Neural progenitor cell (in vitro differentiated cells): ENCODE measurements around the gene TMCC1. TPM values are rescaled to one million over a fixed set of nuclear protein-coding genes. Genes with fewer than 3 reads are reported as not detected.
A peak's percentile ranks its signal among the peaks of the same experiment; 100 is the strongest.

ENCODE experiments used
- DNase-seq: peaks from one replicate; pipeline ENCODE4 v3.0.0-alpha.2; 2016; ENCODE audit warnings: low spot score
- H2AFZ ChIP-seq: fragments of 200-600 bp; sonication (generic); replicated peaks from 2 replicates; pipeline ENCODE4 v1.6.1; 2016; ENCODE audit warnings: antibody characterized with exemption
- H3F3A ChIP-seq: fragments of 200-600 bp; sonication (generic); 2 replicates; pipeline ENCODE4 v1.6.1; 2016; ENCODE audit warnings: antibody characterized with exemption, low read depth
- H3K27ac ChIP-seq: fragments of 200-600 bp; sonication (generic); 2 replicates; pipeline ENCODE4 v1.5.1; 2016; ENCODE audit warnings: mild to moderate bottlenecking
- H3K27me3 ChIP-seq: fragments of 200-600 bp; sonication (generic); 2 replicates; pipeline ENCODE4 v1.6.1; 2016; ENCODE audit warnings: mild to moderate bottlenecking, moderate library complexity
- H3K36me3 ChIP-seq: fragments of 200-600 bp; sonication (generic); 2 replicates; pipeline ENCODE4 v1.5.1; 2016
- H3K4me1 ChIP-seq: fragments of 200-600 bp; sonication (generic); 2 replicates; pipeline ENCODE4 v1.6.1; 2016; ENCODE audit warnings: mixed run types
- H3K4me2 ChIP-seq: fragments of 200-600 bp; sonication (generic); 2 replicates; pipeline ENCODE4 v1.6.1; 2016
- H3K4me3 ChIP-seq: fragments of 200-600 bp; sonication (generic); 2 replicates; pipeline ENCODE4 v1.5.1; 2016
- H3K79me2 ChIP-seq: fragments of 200-600 bp; sonication (generic); 2 replicates; pipeline ENCODE4 v1.6.1; 2016; ENCODE audit warnings: low read depth
- H3K9ac ChIP-seq: fragments of 200-600 bp; sonication (generic); 2 replicates; pipeline ENCODE4 v1.6.1; 2016
- H3K9me3 ChIP-seq: fragments of 200-600 bp; sonication (generic); 2 replicates; pipeline ENCODE4 v1.5.1; 2016; ENCODE audit warnings: low read depth
- H4K20me1 ChIP-seq: fragments of 200-600 bp; sonication (generic); 2 replicates; pipeline ENCODE4 v1.6.1; 2016; ENCODE audit warnings: low read depth
- H3K27ac Mint-ChIP-seq: 3 replicates; pipeline ENCODE4 v1.8.0; 2021; ENCODE audit warnings: mixed read lengths
- H3K27me3 Mint-ChIP-seq: 2 replicates; pipeline ENCODE4 v1.8.0; 2022; ENCODE audit warnings: low read depth, mild to moderate bottlenecking, inconsistent platforms, moderate library complexity, mixed read lengths; ENCODE audit not compliant: insufficient read depth
- H3K36me3 Mint-ChIP-seq: 3 replicates; pipeline ENCODE4 v1.8.0; 2021; ENCODE audit warnings: mixed read lengths
- H3K4me1 Mint-ChIP-seq: 3 replicates; pipeline ENCODE4 v1.8.0; 2021; ENCODE audit warnings: mixed read lengths
- H3K4me3 Mint-ChIP-seq: 3 replicates; pipeline ENCODE4 v1.8.0; 2021; ENCODE audit warnings: mild to moderate bottlenecking, moderate library complexity, mixed read lengths
- H3K9me3 Mint-ChIP-seq: 3 replicates; pipeline ENCODE4 v1.8.0; 2020; ENCODE audit warnings: mixed read lengths
- EZH2 ChIP-seq: fragments of 200-600 bp; sonication (generic); IDR thresholded peaks from 2 replicates; pipeline ENCODE4 v1.6.1; 2017; ENCODE audit warnings: antibody characterized with exemption, mild to moderate bottlenecking, moderate library complexity
- EZH2phosphoT487 ChIP-seq: fragments of 200-600 bp; sonication (generic); IDR thresholded peaks from 2 replicates; pipeline ENCODE4 v1.6.1; 2017; ENCODE audit warnings: antibody characterized with exemption
- total RNA-seq: library from RNA; depleted of rRNA; stranded (reverse); fragments of >200 nt; gene quantifications from 2 replicates; pipeline ENCODE4 v1.2.3, GENCODE V29; 2015; ENCODE audit warnings: low replicate concordance
- TF ChIP-seq, protein P1 (sequence below): fragments of 200-600 bp; sonication (generic); IDR thresholded peaks from 2 replicates; pipeline ENCODE4 v1.5.1; 2017; ENCODE audit warnings: antibody characterized with exemption, mild to moderate bottlenecking

Gene TMCC1
- total RNA-seq, 1 donor from 2014 or later = 29.8 TPM

GRCh38 chr3:129602309-129602708 lies 291.2 kb downstream of the TMCC1 start:
- peaks cover 36% of the 10 kb centered on the region for H3K4me1 ChIP-seq
- DNase-seq = peak; percentile 44
- no peak overlapping the region for H3K27ac ChIP-seq
- H3K36me3 ChIP-seq = no peaks in the 10 kb centered on the region
- H3K27ac Mint-ChIP-seq = peak overlapping the region; percentile 55
- H3K9me3 Mint-ChIP-seq = peaks cover 2% of the 10 kb centered on the region
- H3K27me3 ChIP-seq = peaks cover 35% of the 10 kb centered on the region
- TF ChIP-seq EZH2 (no peak), EZH2phosphoT487 (no peak)
- TF ChIP-seq, protein P1, sequence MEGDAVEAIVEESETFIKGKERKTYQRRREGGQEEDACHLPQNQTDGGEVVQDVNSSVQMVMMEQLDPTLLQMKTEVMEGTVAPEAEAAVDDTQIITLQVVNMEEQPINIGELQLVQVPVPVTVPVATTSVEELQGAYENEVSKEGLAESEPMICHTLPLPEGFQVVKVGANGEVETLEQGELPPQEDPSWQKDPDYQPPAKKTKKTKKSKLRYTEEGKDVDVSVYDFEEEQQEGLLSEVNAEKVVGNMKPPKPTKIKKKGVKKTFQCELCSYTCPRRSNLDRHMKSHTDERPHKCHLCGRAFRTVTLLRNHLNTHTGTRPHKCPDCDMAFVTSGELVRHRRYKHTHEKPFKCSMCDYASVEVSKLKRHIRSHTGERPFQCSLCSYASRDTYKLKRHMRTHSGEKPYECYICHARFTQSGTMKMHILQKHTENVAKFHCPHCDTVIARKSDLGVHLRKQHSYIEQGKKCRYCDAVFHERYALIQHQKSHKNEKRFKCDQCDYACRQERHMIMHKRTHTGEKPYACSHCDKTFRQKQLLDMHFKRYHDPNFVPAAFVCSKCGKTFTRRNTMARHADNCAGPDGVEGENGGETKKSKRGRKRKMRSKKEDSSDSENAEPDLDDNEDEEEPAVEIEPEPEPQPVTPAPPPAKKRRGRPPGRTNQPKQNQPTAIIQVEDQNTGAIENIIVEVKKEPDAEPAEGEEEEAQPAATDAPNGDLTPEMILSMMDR = no peak
- peaks cover 69% of the 10 kb centered on the region for H3K4me1 Mint-ChIP-seq
- no peak overlapping the region for H2AFZ ChIP-seq
- H3K27me3 Mint-ChIP-seq = peaks cover 19% of the 10 kb centered on the region
- H3K4me3 ChIP-seq = no peak overlapping the region
- no peaks in the 10 kb centered on the region for H3K9me3 ChIP-seq
- no peaks in the 10 kb centered on the region for H3K79me2 ChIP-seq
- peak overlapping the region; percentile 25 for H3K4me2 ChIP-seq
- peaks cover 35% of the 10 kb centered on the region for H4K20me1 ChIP-seq
- H3K9ac ChIP-seq = no peak overlapping the region
- no peaks in the 10 kb centered on the region for H3K36me3 Mint-ChIP-seq
- peaks cover 52% of the 10 kb centered on the region for H3F3A ChIP-seq
- no peak overlapping the region for H3K4me3 Mint-ChIP-seq

DNA sequence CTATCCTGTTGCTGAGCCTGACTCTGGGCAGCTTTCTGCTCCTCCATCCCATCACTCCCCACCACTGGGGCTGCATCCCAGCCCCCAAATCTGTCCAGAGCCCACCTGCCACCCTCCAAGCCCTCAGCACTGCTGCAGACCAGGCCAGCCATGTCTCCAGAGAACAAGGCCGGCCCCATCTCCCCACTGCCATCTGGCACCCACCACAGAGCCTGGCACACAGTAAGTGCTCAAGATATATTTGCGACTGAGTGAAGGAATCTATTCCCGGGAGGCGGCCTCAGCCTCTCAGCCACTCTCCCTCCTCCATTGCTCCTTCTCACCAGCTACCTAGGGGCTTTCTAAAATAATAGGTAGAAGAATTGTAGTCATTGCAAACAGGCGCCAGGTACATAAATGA lies 291.8 kb downstream of the TMCC1 start:
- no peak overlapping the region for H3K9ac ChIP-seq
- Mint-ChIP-seq H3K27ac (no peak overlapping the region), H3K4me3 (no peak overlapping the region), H3K27me3 (peaks cover 18% of the 10 kb centered on the region), H3K9me3 (peaks cover 2% of the 10 kb centered on the region), H3K36me3 (no peaks in the 10 kb centered on the region), H3K4me1 (peaks cover 70% of the 10 kb centered on the region)
- peaks cover 35% of the 10 kb centered on the region for H4K20me1 ChIP-seq
- H3K4me3 ChIP-seq = no peak overlapping the region
- peaks cover 53% of the 10 kb centered on the region for H3F3A ChIP-seq
- no peak for DNase-seq
- TF ChIP-seq EZH2phosphoT487 (no peak), EZH2 (no peak)
- TF ChIP-seq, protein P1 = no peak
- H3K27ac ChIP-seq = no peak overlapping the region
- H3K36me3 ChIP-seq = no peaks in the 10 kb centered on the region
- H3K4me1 ChIP-seq = peaks cover 42% of the 10 kb centered on the region
- no peak overlapping the region for H3K4me2 ChIP-seq
- H3K79me2 ChIP-seq = no peaks in the 10 kb centered on the region
- peaks cover 30% of the 10 kb centered on the region for H3K27me3 ChIP-seq
- no peak overlapping the region for H2AFZ ChIP-seq
- no peaks in the 10 kb centered on the region for H3K9me3 ChIP-seq

GRCh38 chr3:129600348-129600747 lies 293.2 kb downstream of the TMCC1 start:
- Histone ChIP-seq H3K27ac (no peak overlapping the region), H4K20me1 (peaks cover 31% of the 10 kb centered on the region), H3K27me3 (peaks cover 19% of the 10 kb centered on the region), H3K79me2 (no peaks in the 10 kb centered on the region), H2AFZ (no peak overlapping the region), H3K4me2 (no peak overlapping the region), H3K4me3 (no peak overlapping the region), H3K9ac (no peak overlapping the region), H3K4me1 (peaks cover 44% of the 10 kb centered on the region), H3K36me3 (no peaks in the 10 kb centered on the region), H3K9me3 (no peaks in the 10 kb centered on the region), H3F3A (peaks cover 55% of the 10 kb centered on the region)
- Mint-ChIP-seq H3K27me3 (peaks cover 16% of the 10 kb centered on the region), H3K4me3 (no peak overlapping the region), H3K27ac (peak overlapping the region; percentile 90), H3K36me3 (no peaks in the 10 kb centered on the region), H3K9me3 (no peaks in the 10 kb centered on the region), H3K4me1 (peaks cover 76% of the 10 kb centered on the region)
- DNase-seq = no peak
- TF ChIP-seq EZH2phosphoT487 = no peak
- TF ChIP-seq EZH2 = no peak
- TF ChIP-seq, protein P1 = no peak
